ENCODE data around the gene BATF.
A peak's percentile ranks its signal among the peaks of the same experiment; 100 is the strongest.
"Not testable (repeated sequence)": the region's sequence is repeated elsewhere in the genome, so short reads cannot be mapped to it uniquely, and the experiment has no call there.

The BATF gene, protein sequence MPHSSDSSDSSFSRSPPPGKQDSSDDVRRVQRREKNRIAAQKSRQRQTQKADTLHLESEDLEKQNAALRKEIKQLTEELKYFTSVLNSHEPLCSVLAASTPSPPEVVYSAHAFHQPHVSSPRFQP

GRCh38 chr14:75522224-75522982 lies at the start of gene BATF:
Gene BATF, plus strand, starts transcription at chr14:75522469. Its CDS starts 214 bp downstream, at chr14:75522683.
- DNase-seq (ENCODE audit: low spot score) (no peak), ATAC-seq (ENCODE audit: low read depth) (no peak)
- Histone ChIP-seq H3K4me3 (ENCODE audit: severe bottlenecking) (no peak within 1 kb of the TSS), H3K27me3 (ENCODE audit: insufficient read depth, poor library complexity, severe bottlenecking) (no peaks in the 10 kb centered on the region), H3K9me3 (ENCODE audit: severe bottlenecking) (no peaks in the 10 kb centered on the region), H3K4me1 (ENCODE audit: insufficient read depth, poor library complexity, severe bottlenecking) (peaks cover 11% of the 10 kb centered on the region), H3K27ac (ENCODE audit: poor library complexity, severe bottlenecking) (no peak within 1 kb of the TSS), H3K36me3 (ENCODE audit: low read depth) (no peaks in the 10 kb centered on the region)
- TF ChIP-seq, protein P1, sequence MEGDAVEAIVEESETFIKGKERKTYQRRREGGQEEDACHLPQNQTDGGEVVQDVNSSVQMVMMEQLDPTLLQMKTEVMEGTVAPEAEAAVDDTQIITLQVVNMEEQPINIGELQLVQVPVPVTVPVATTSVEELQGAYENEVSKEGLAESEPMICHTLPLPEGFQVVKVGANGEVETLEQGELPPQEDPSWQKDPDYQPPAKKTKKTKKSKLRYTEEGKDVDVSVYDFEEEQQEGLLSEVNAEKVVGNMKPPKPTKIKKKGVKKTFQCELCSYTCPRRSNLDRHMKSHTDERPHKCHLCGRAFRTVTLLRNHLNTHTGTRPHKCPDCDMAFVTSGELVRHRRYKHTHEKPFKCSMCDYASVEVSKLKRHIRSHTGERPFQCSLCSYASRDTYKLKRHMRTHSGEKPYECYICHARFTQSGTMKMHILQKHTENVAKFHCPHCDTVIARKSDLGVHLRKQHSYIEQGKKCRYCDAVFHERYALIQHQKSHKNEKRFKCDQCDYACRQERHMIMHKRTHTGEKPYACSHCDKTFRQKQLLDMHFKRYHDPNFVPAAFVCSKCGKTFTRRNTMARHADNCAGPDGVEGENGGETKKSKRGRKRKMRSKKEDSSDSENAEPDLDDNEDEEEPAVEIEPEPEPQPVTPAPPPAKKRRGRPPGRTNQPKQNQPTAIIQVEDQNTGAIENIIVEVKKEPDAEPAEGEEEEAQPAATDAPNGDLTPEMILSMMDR (IDR thresholded peaks at IDR 0.05; ENCODE audit: poor library complexity, severe bottlenecking), result no peak

- H3K9me3 ChIP-seq (ENCODE audit: severe bottlenecking); H3K4me3 ChIP-seq (ENCODE audit: severe bottlenecking); DNase-seq (ENCODE audit: low spot score); H3K27me3 ChIP-seq (ENCODE audit: insufficient read depth, poor library complexity, severe bottlenecking); H3K27ac ChIP-seq (ENCODE audit: poor library complexity, severe bottlenecking); ATAC-seq (ENCODE audit: low read depth); H3K4me1 ChIP-seq (ENCODE audit: insufficient read depth, poor library complexity, severe bottlenecking): not testable (repeated sequence)
- H3K36me3 ChIP-seq (ENCODE audit: low read depth), result peaks cover 32% of the 10 kb centered on the region
Measured at GRCh38 chr14:75474127-75474526, 48.1 kb upstream of the BATF start.

GRCh38 chr14:75476274-75476995 lies 45.8 kb upstream of the BATF start:
- Histone ChIP-seq H3K36me3 (ENCODE audit: low read depth) (peaks cover 15% of the 10 kb centered on the region; the same call in 1 of the 2 replicates), H3K27ac (ENCODE audit: poor library complexity, severe bottlenecking) (no peak overlapping the region), H3K9me3 (ENCODE audit: severe bottlenecking) (no peaks in the 10 kb centered on the region), H3K27me3 (ENCODE audit: insufficient read depth, poor library complexity, severe bottlenecking) (no peaks in the 10 kb centered on the region), H3K4me1 (ENCODE audit: insufficient read depth, poor library complexity, severe bottlenecking) (no peaks in the 10 kb centered on the region), H3K4me3 (ENCODE audit: severe bottlenecking) (no peak overlapping the region)
- DNase-seq (ENCODE audit: low spot score) (no peak), ATAC-seq (ENCODE audit: low read depth) (peak; percentile 30)
- TF ChIP-seq, protein P1 (IDR thresholded peaks at IDR 0.05; ENCODE audit: poor library complexity, severe bottlenecking), result no peak

- Histone ChIP-seq H3K27ac (ENCODE audit: poor library complexity, severe bottlenecking) (no peak overlapping the region), H3K36me3 (ENCODE audit: low read depth) (peaks cover under 1% of the 10 kb centered on the region; the same call in 1 of the 2 replicates), H3K9me3 (ENCODE audit: severe bottlenecking) (no peaks in the 10 kb centered on the region), H3K4me3 (ENCODE audit: severe bottlenecking) (no peak overlapping the region), H3K27me3 (ENCODE audit: insufficient read depth, poor library complexity, severe bottlenecking) (no peaks in the 10 kb centered on the region), H3K4me1 (ENCODE audit: insufficient read depth, poor library complexity, severe bottlenecking) (no peaks in the 10 kb centered on the region)
- TF ChIP-seq, protein P1 (IDR thresholded peaks at IDR 0.05; ENCODE audit: poor library complexity, severe bottlenecking), result no peak
- no peak for ATAC-seq (ENCODE audit: low read depth)
- no peak for DNase-seq (ENCODE audit: low spot score)
Measured at GRCh38 chr14:75477881-75478280, 44.4 kb upstream of the BATF start.

GRCh38 chr14:75479770-75480600 lies 42.3 kb upstream of the BATF start:
- TF ChIP-seq, protein P1 (IDR thresholded peaks at IDR 0.05; ENCODE audit: poor library complexity, severe bottlenecking), result no peak
- no peaks in the 10 kb centered on the region for H3K27me3 ChIP-seq (ENCODE audit: insufficient read depth, poor library complexity, severe bottlenecking)
- no peak overlapping the region for H3K27ac ChIP-seq (ENCODE audit: poor library complexity, severe bottlenecking)
- no peaks in the 10 kb centered on the region for H3K4me1 ChIP-seq (ENCODE audit: insufficient read depth, poor library complexity, severe bottlenecking)
- ATAC-seq (ENCODE audit: low read depth) (no peak), DNase-seq (ENCODE audit: low spot score) (no peak)
- no peaks in the 10 kb centered on the region for H3K36me3 ChIP-seq (ENCODE audit: low read depth)
- no peaks in the 10 kb centered on the region for H3K9me3 ChIP-seq (ENCODE audit: severe bottlenecking)
- no peak overlapping the region for H3K4me3 ChIP-seq (ENCODE audit: severe bottlenecking)

All from RWPE2 (cell line).